K562 (cell line): Measurements from ENCODE around the gene SALL2. TPM values are rescaled to one million over a fixed set of nuclear protein-coding genes. Genes with fewer than 3 reads are reported as not detected.

ENCODE experiments used
- ARNT ChIP-seq, 2 experiments: fragments of 450-650 bp; IDR thresholded peaks; 2 replicates each; pipeline ENCODE4 v1.6.1; 2016; ENCODE audit warnings: mild to moderate bottlenecking in 1 of 2
- CBFA2T2 ChIP-seq: fragments of 450-650 bp; conservative IDR thresholded peaks from 2 replicates; pipeline ENCODE4 v1.6.1; 2017; ENCODE audit warnings: mild to moderate bottlenecking
- CHD4 ChIP-seq: fragments of 200-600 bp; sonication (generic); IDR thresholded peaks from 3 replicates; pipeline ENCODE4 v1.6.1; 2012; ENCODE audit warnings: low read depth, mild to moderate bottlenecking, mixed read lengths, low read length, inconsistent platforms; ENCODE audit not compliant: insufficient read depth, insufficient replicate concordance, poor library complexity, severe bottlenecking
- E2F3 ChIP-seq: fragments of 250-450 bp; sonication (Bioruptor Pico); IDR thresholded peaks from 2 replicates; pipeline ENCODE4 v1.4.0; 2020; ENCODE audit warnings: mild to moderate bottlenecking
- EHMT2 ChIP-seq: fragments of 450-650 bp; IDR thresholded peaks from 2 replicates; pipeline ENCODE4 v1.6.1; 2018; ENCODE audit warnings: antibody characterized with exemption
- FOXA3 ChIP-seq, 2 experiments: fragments of 450-650 bp in 1 of 2; sonication (generic) in 1 of 2; formaldehyde crosslinking; IDR thresholded peaks in 1 of 2; conservative IDR thresholded peaks in 1 of 2; 2 replicates each; pipeline versions ENCODE4 v1.4.0 to v1.8.0; 2020 to 2022; ENCODE audit warnings: mild to moderate bottlenecking in 2 of 2, missing genetic modification reagents in 1 of 2
- HDAC8 ChIP-seq: fragments of 450-650 bp; IDR thresholded peaks from 2 replicates; pipeline ENCODE4 v1.6.1; 2016; ENCODE audit warnings: mild to moderate bottlenecking, missing genetic modification characterization, moderate library complexity, missing compliant biosample characterization
- KDM4B ChIP-seq, 2 experiments: fragments of 450-650 bp in 1 of 2; sonication (generic) in 1 of 2; IDR thresholded peaks; 2 replicates each; pipeline ENCODE4 v1.6.1; 2016 to 2017; ENCODE audit warnings: borderline replicate concordance in 2 of 2, antibody characterized with exemption in 1 of 2, low read depth in 1 of 2, mild to moderate bottlenecking in 1 of 2
- KHSRP ChIP-seq: fragments of 450-650 bp; IDR thresholded peaks from 2 replicates; pipeline ENCODE4 v1.6.1; 2017
- KLF16 ChIP-seq: IDR thresholded peaks from 2 replicates; pipeline ENCODE4 v1.6.1; 2016; ENCODE audit warnings: antibody characterized with exemption
- NCOR1 ChIP-seq: fragments of 450-650 bp; IDR thresholded peaks from 2 replicates; pipeline ENCODE4 v1.6.1; 2016; ENCODE audit warnings: mild to moderate bottlenecking, moderate library complexity
- NFE2L1 ChIP-seq: fragments of 450-650 bp; IDR thresholded peaks from 2 replicates; pipeline ENCODE4 v1.6.1; 2016; ENCODE audit warnings: missing genetic modification characterization, low read depth, mild to moderate bottlenecking, missing compliant biosample characterization, moderate library complexity, borderline replicate concordance
- NONO ChIP-seq, 2 experiments: fragments of 200-400 bp in 1 of 2; fragments of 450-650 bp in 1 of 2; formaldehyde crosslinking in 1 of 2; IDR thresholded peaks; 2 replicates each; pipeline ENCODE4 v1.6.1; 2017; ENCODE audit warnings: low read depth in 2 of 2, mild to moderate bottlenecking in 2 of 2, moderate library complexity in 2 of 2, low read length in 1 of 2
- POLR2B ChIP-seq: fragments of 450-650 bp; IDR thresholded peaks from 2 replicates; pipeline ENCODE4 v1.6.1; 2018; ENCODE audit warnings: low read depth; ENCODE audit not compliant: partially characterized antibody
- POLR3A ChIP-seq: IDR thresholded peaks from 2 replicates; pipeline ENCODE4 v1.6.1; 2011; ENCODE audit warnings: borderline replicate concordance, mild to moderate bottlenecking, moderate library complexity; ENCODE audit not compliant: insufficient read length, insufficient read depth; ENCODE audit errors: extremely low read depth
- PPARD ChIP-seq: fragments of 250-450 bp; sonication (Bioruptor Pico); IDR thresholded peaks from 2 replicates; pipeline ENCODE4 v1.8.0; 2022; ENCODE audit warnings: inconsistent platforms, mild to moderate bottlenecking, moderate library complexity
- SETDB1 ChIP-seq: IDR thresholded peaks from one replicate; pipeline ENCODE4 v1.6.1; 2012; ENCODE audit warnings: low read length, control low read depth, inconsistent platforms
- SMARCB1 ChIP-seq: IDR thresholded peaks from 2 replicates; pipeline ENCODE4 v1.6.1; 2011; ENCODE audit warnings: improper control_type of control experiment, low read depth; ENCODE audit not compliant: insufficient read length
- SRSF1 ChIP-seq: fragments of 200-400 bp; formaldehyde crosslinking; IDR thresholded peaks from 2 replicates; pipeline ENCODE4 v1.6.1; 2017; ENCODE audit warnings: mild to moderate bottlenecking, low read depth, low read length, moderate library complexity
- TAL1 ChIP-seq: fragments of 450-650 bp; IDR thresholded peaks from 2 replicates; pipeline ENCODE4 v1.6.1; 2016; ENCODE audit warnings: mild to moderate bottlenecking
- TBP ChIP-seq: optimal IDR thresholded peaks from 2 replicates; pipeline ENCODE3; 2011; ENCODE audit warnings: low read depth, low read length, improper control_type of control experiment
- YBX1 ChIP-seq: fragments of 450-650 bp; IDR thresholded peaks from 2 replicates; pipeline ENCODE4 v1.7.1; 2016; ENCODE audit warnings: mild to moderate bottlenecking
- ZEB2 ChIP-seq: fragments of 450-650 bp; IDR thresholded peaks from 2 replicates; pipeline ENCODE4 v1.6.1; 2016
- ZNF707 ChIP-seq: fragments of 250-450 bp; sonication (Bioruptor Pico); conservative IDR thresholded peaks from 2 replicates; pipeline ENCODE4 v1.8.0; 2022; ENCODE audit warnings: inconsistent platforms, mild to moderate bottlenecking, moderate library complexity
- ZZZ3 ChIP-seq: fragments of 450-650 bp; IDR thresholded peaks from 2 replicates; pipeline ENCODE4 v1.6.1; 2016; ENCODE audit warnings: antibody characterized with exemption, mild to moderate bottlenecking, moderate library complexity
- polyA plus RNA-seq, 8 experiments: library from polyadenylated mRNA; depleted of rRNA in 4 of 8; stranded (reverse) in 5 of 8; unstranded in 3 of 8; fragments of >200 nt; fragmentation: Nextera tagmentation in 2 of 8; fragmentation: Illumina TruSeq in 1 of 8; extraction: Ambion mirVana in 2 of 8; extraction: Trizol in 1 of 8; gene quantifications; 2 replicates each; pipeline versions ENCODE4 v1.2.1 to v1.2.3, GENCODE V29; 2011 to 2014; ENCODE audit warnings: inconsistent platforms in 1 of 8, missing spikeins in 1 of 8
- total RNA-seq, 7 experiments: library from RNA; depleted of rRNA in 6 of 7; stranded (reverse); fragments of >200 nt in 6 of 7; fragmentation: Illumina TruSeq in 2 of 7; extraction: Trizol in 2 of 7; gene quantifications; 2 replicates each; pipeline versions ENCODE4 v1.2.1 to v1.2.3, GENCODE V29; 2011 to 2021; ENCODE audit warnings: low replicate concordance in 1 of 7
- TF ChIP-seq, protein P1 (sequence below): fragments of 250-450 bp; sonication (Bioruptor Pico); IDR thresholded peaks from 2 replicates; pipeline ENCODE4 v1.8.0; 2022; ENCODE audit warnings: inconsistent platforms
- TF ChIP-seq, protein P2 (sequence below): fragments of 250-450 bp; sonication (Bioruptor Pico); IDR thresholded peaks from 2 replicates; pipeline ENCODE4 v1.6.1; 2021; ENCODE audit warnings: mild to moderate bottlenecking

The SALL2 gene
- total and polyA plus RNA-seq, 9 of the 15 experiments (the other 6 are each of a cell fraction or from before 2014, with no cell fraction given): 6.6 to 30.4 (median 12.9) TPM

DNA sequence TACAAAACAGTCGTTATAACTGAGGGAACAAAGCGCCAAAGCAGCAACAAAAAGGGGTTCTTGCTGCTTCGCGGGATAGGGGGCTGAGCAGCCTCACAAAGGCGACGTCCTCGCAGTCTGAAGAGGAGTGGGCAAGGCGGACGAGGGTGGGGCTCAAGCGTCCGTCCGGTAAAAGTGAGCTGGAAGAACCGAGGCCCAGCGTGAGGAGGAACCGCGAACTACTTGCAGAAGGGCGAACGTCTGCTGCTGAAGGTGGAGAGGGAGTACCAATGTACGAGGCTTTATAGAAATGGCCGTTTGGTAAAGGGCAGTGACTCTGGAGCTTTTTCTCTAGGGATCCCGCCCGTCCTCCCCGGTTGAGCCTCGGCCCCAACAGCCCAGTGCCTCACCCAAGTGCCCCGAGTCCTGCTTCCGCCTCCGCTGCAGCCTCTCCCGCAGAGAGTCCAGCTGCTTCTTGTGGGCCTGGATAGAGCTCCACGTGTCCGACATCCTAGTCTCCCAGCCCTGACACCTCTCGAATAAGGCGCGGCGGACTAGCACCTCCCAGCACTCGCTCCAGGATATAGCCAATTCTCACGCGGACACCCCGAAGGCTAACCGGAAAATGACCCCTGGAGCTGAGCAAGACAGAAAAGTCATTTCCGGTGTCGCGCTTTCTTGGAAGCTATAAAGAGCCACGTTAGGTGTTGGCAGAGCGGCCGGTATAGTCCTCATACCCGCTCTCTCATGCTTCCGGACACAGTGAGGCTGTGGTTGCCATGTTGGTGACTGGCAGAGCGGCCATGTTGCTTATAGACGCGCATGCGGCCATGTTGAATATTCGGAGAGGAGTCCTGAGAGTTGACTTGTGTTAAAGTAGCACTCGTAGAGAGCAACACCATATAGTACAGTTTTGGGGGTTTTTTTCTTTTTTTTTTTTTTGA, 15.2 kb downstream of the SALL2 start, which contains the start of gene METTL3 (continued):
- no peak for TF ChIP-seq ZNF707
- no peak for TF ChIP-seq YBX1
- peak; percentile 43; the same call in 1 of the 2 replicates for TF ChIP-seq HDAC8
- no peak for TF ChIP-seq SMARCB1
- no peak for TF ChIP-seq POLR3A
- no peak for TF ChIP-seq E2F3 (CRISPR knock-in tag)
- TF ChIP-seq CBFA2T2: no peak
- no peak for TF ChIP-seq SETDB1
- no peak for TF ChIP-seq NCOR1
- no peak for TF ChIP-seq CHD4
- no peak for TF ChIP-seq ARNT (IDR thresholded peaks at IDR 0.05)
- no peak for TF ChIP-seq KHSRP
- peak; percentile 83 for TF ChIP-seq TBP
- 0 out of 4 replicates have a peak, but pooled peaks of 1 of the 2 experiments have one; percentile 49 for TF ChIP-seq FOXA3 (CRISPR knock-in tag; conservative IDR thresholded peaks at IDR 0.05 in 1 of 2, IDR thresholded peaks at IDR 0.05 in 1 of 2)
- no peak for TF ChIP-seq KLF16
- no peak for TF ChIP-seq PPARD (CRISPR knock-in tag)
- TF ChIP-seq, protein P1, sequence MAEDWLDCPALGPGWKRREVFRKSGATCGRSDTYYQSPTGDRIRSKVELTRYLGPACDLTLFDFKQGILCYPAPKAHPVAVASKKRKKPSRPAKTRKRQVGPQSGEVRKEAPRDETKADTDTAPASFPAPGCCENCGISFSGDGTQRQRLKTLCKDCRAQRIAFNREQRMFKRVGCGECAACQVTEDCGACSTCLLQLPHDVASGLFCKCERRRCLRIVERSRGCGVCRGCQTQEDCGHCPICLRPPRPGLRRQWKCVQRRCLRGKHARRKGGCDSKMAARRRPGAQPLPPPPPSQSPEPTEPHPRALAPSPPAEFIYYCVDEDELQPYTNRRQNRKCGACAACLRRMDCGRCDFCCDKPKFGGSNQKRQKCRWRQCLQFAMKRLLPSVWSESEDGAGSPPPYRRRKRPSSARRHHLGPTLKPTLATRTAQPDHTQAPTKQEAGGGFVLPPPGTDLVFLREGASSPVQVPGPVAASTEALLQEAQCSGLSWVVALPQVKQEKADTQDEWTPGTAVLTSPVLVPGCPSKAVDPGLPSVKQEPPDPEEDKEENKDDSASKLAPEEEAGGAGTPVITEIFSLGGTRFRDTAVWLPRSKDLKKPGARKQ (CRISPR knock-in tag): no peak
- no peak for TF ChIP-seq NFE2L1 (tag)
- TF ChIP-seq POLR2B: peak; percentile 71
- no peak for TF ChIP-seq NONO (IDR thresholded peaks at IDR 0.05; ENCODE audit: low read depth in 2 of 2, low read length in 1 of 2)
- no peak for TF ChIP-seq EHMT2
- no peak for TF ChIP-seq SRSF1
- TF ChIP-seq, protein P2, sequence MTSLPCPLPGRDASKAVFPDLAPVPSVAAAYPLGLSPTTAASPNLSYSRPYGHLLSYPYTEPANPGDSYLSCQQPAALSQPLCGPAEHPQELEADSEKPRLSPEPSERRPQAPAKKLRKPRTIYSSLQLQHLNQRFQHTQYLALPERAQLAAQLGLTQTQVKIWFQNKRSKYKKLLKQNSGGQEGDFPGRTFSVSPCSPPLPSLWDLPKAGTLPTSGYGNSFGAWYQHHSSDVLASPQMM: no peak
- TF ChIP-seq KDM4B (IDR thresholded peaks at IDR 0.05; ENCODE audit: borderline replicate concordance in 2 of 2, low read depth in 1 of 2): 0 out of 4 replicates have a peak, but pooled peaks of 1 of the 2 experiments have one; percentile 71
- TF ChIP-seq ZEB2: no peak
- no peak for TF ChIP-seq ZZZ3
- TF ChIP-seq TAL1: no peak
